Peyer's patch (tissue), 4 donors: ENCODE measurements around the gene GIGYF1.

Experiments
- POLR2A ChIP-seq, 2 donors: fragments of 450-650 bp; IDR thresholded peaks; one replicate each; pipeline ENCODE4 v1.5.1; 2017; ENCODE audit warnings: antibody characterized with exemption in 2 of 2, mild to moderate bottlenecking in 2 of 2, moderate library complexity in 2 of 2
- TF ChIP-seq, protein P1 (sequence below), 6 experiments: fragments of 450-650 bp in 4 of 6; fragments of 200-600 bp in 2 of 6; sonication (generic) in 1 of 6; IDR thresholded peaks; one replicate each; pipeline ENCODE4 v1.5.1; 2017 to 2019; ENCODE audit warnings: antibody characterized with exemption in 6 of 6, mild to moderate bottlenecking in 3 of 6, moderate library complexity in 1 of 6

GRCh38 chr7:100642534-100642907 is 51.5 kb downstream of the GIGYF1 start:
- TF ChIP-seq, protein P1, sequence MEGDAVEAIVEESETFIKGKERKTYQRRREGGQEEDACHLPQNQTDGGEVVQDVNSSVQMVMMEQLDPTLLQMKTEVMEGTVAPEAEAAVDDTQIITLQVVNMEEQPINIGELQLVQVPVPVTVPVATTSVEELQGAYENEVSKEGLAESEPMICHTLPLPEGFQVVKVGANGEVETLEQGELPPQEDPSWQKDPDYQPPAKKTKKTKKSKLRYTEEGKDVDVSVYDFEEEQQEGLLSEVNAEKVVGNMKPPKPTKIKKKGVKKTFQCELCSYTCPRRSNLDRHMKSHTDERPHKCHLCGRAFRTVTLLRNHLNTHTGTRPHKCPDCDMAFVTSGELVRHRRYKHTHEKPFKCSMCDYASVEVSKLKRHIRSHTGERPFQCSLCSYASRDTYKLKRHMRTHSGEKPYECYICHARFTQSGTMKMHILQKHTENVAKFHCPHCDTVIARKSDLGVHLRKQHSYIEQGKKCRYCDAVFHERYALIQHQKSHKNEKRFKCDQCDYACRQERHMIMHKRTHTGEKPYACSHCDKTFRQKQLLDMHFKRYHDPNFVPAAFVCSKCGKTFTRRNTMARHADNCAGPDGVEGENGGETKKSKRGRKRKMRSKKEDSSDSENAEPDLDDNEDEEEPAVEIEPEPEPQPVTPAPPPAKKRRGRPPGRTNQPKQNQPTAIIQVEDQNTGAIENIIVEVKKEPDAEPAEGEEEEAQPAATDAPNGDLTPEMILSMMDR (IDR thresholded peaks at IDR 0.05) = no peak
- TF ChIP-seq POLR2A (IDR thresholded peaks at IDR 0.05) = no peak
